Calu3 (cell line): Measurements from ENCODE around the gene EEF1G. TPM values are rescaled to one million over a fixed set of nuclear protein-coding genes. Genes with fewer than 3 reads are reported as not detected.

Experiments
- BruUV-seq: library from RNA; stranded (reverse); fragments of 400-500 nt; replicated peaks from 2 replicates; lab custom pipeline; 2021; lab: Mats Ljungman, UMichigan
- CTCF ChIA-PET: fragments of 300-600 bp; sonication (Branson Sonifier 250); formaldehyde crosslinking; loops from one replicate; lab custom pipeline; 2022; ENCODE audit warnings: antibody characterized with exemption; lab: Charles Lee
- DNase-seq: peaks from one replicate; pipeline ENCODE4 v3.0.0; 2022
- H3K27ac Mint-ChIP-seq: one replicate; pipeline ENCODE4 v1.8.0; 2022; ENCODE audit warnings: mixed read lengths; ENCODE audit not compliant: unreplicated experiment
- H3K27me3 Mint-ChIP-seq: one replicate; pipeline ENCODE4 v1.8.0; 2022; ENCODE audit warnings: mixed read lengths; ENCODE audit not compliant: unreplicated experiment
- H3K36me3 Mint-ChIP-seq: one replicate; pipeline ENCODE4 v1.8.0; 2022; ENCODE audit warnings: mild to moderate bottlenecking, moderate library complexity, mixed read lengths; ENCODE audit not compliant: insufficient read depth, unreplicated experiment
- H3K4me1 Mint-ChIP-seq: one replicate; pipeline ENCODE4 v1.8.0; 2022; ENCODE audit warnings: mild to moderate bottlenecking, low read depth, mixed read lengths; ENCODE audit not compliant: unreplicated experiment
- H3K4me3 Mint-ChIP-seq: one replicate; pipeline ENCODE4 v1.8.0; 2022; ENCODE audit warnings: mild to moderate bottlenecking, low read depth, moderate library complexity, mixed read lengths; ENCODE audit not compliant: unreplicated experiment
- H3K9me3 Mint-ChIP-seq: one replicate; pipeline ENCODE4 v1.8.0; 2022; ENCODE audit warnings: low read depth, mixed read lengths; ENCODE audit not compliant: unreplicated experiment
- CTCF ChIP-seq: fragments of 200-600 bp; IDR thresholded peaks from one replicate; pipeline ENCODE4 v1.8.0; 2022; ENCODE audit warnings: antibody characterized with exemption; ENCODE audit not compliant: unreplicated experiment
- intact Hi-C: fragments of 100-400 bp; cut with micrococcal nuclease; formaldehyde crosslinking; loops from one replicate; pipeline ENCODE4 v1.10.0; 2022; ENCODE audit not compliant: unreplicated experiment
- total RNA-seq: library from RNA; stranded (reverse); gene quantifications from 2 replicates; pipeline ENCODE4 v1.2.3, GENCODE V29; 2022

The EEF1G gene
- total RNA-seq, 1 experiment from 2014 or later, result 1,189 TPM

GRCh38 chr11:62593434-62594044, 19.8 kb upstream of the EEF1G start:
- peak overlapping the region; percentile 2 for H3K4me3 Mint-ChIP-seq
- DNase-seq, result peak; percentile 80
- H3K27ac Mint-ChIP-seq, result peak overlapping the region; percentile 9
- no peaks in the 10 kb centered on the region for H3K4me1 Mint-ChIP-seq
- BruUV-seq, result no TSS peak
- intact Hi-C loops, result no loop called here
- peaks cover 64% of the 10 kb centered on the region for H3K36me3 Mint-ChIP-seq
- no peaks in the 10 kb centered on the region for H3K27me3 Mint-ChIP-seq
- peak; percentile 55 for TF ChIP-seq CTCF
- CTCF ChIA-PET, result no interaction called here
- no peaks in the 10 kb centered on the region for H3K9me3 Mint-ChIP-seq

GRCh38 chr11:62592989-62593421, 19.3 kb upstream of the EEF1G start:
- TF ChIP-seq CTCF, result no peak
- H3K4me1 Mint-ChIP-seq, result no peaks in the 10 kb centered on the region
- BruUV-seq, result no TSS peak
- H3K4me3 Mint-ChIP-seq, result peak overlapping the region; percentile 2
- no peaks in the 10 kb centered on the region for H3K27me3 Mint-ChIP-seq
- no peak overlapping the region for H3K27ac Mint-ChIP-seq
- CTCF ChIA-PET, result no interaction called here
- intact Hi-C loops, result no loop called here
- no peaks in the 10 kb centered on the region for H3K9me3 Mint-ChIP-seq
- peaks cover 59% of the 10 kb centered on the region for H3K36me3 Mint-ChIP-seq
- no peak for DNase-seq

DNA sequence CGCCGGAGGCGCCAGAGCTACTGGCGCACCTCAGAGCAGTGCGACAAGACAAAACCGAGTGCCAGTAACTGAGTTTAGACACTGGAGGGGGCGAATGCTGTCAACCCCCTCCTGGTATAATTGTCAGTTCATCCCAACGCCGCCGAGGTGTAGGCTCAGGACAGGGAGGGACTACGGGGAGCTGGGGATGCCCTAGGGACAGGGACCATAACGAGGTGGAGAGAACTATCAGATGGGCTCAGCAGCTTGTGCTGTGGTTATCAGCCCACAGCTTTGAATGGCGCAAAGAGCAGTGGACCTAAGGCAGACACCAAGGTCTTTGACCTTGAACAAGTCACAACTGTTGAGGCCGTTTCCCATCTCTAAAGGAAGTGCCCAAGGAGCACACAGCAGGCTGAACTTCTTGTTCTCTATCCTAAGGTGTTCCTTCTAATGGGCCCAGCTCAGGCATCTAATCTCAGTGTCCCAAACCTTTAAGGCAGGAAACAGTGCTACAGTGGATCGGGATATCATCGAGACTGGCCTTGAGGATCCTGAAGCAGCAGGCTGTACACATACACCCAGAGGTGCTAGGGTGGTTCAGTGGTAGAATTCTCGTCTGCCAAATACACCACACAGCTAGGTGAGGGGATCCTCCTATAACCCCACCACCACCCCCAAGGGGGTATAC, 18.6 kb upstream of the EEF1G start:
- intact Hi-C loops, result no loop called here
- Mint-ChIP-seq H3K36me3 (peaks cover 54% of the 10 kb centered on the region), H3K4me3 (peak overlapping the region; percentile 92), H3K27me3 (no peaks in the 10 kb centered on the region), H3K4me1 (no peaks in the 10 kb centered on the region), H3K27ac (peak overlapping the region; percentile 71), H3K9me3 (no peaks in the 10 kb centered on the region)
- TF ChIP-seq CTCF, result no peak
- no TSS peak for BruUV-seq
- CTCF ChIA-PET, result interaction anchor here (0.6 to 2.2 kb wide), 16 partner anchors 9 to 211 kb away, joined by 3 to 21 read pairs (median 4); partner anchors contain the start of genes C11orf98, CSKMT, EEF1G and GANAB
- no peak for DNase-seq

GRCh38 chr11:62591448-62592145, 17.9 kb upstream of the EEF1G start, which contains the start of gene TUT1:
Gene TUT1 (minus strand): TSS chr11:62591523. CDS start chr11:62591485, 38 bp downstream.
- no peak for TF ChIP-seq CTCF
- TSS peak; percentile 100 for BruUV-seq
- no peaks in the 10 kb centered on the region for H3K9me3 Mint-ChIP-seq

More at GRCh38 chr11:62591448-62592145, 17.9 kb upstream of the EEF1G start, which contains the start of gene TUT1:
- H3K27ac Mint-ChIP-seq, result peak within 1 kb of the TSS; percentile 71
- H3K27me3 Mint-ChIP-seq, result no peaks in the 10 kb centered on the region
- peak; percentile 94 for DNase-seq
- CTCF ChIA-PET, result interaction anchor here (0.6 to 2.2 kb wide), 18 partner anchors 9 to 210 kb away, joined by 3 to 21 read pairs (median 4); partner anchors contain the start of genes C11orf98, CSKMT, EEF1G and GANAB
- H3K4me1 Mint-ChIP-seq, result no peaks in the 10 kb centered on the region
- peak within 1 kb of the TSS; percentile 92 for H3K4me3 Mint-ChIP-seq
- H3K36me3 Mint-ChIP-seq, result peaks cover 52% of the 10 kb centered on the region
- intact Hi-C loops, result no loop called here
